HCT116 (cell line): Measurements from ENCODE around the gene MBP. TPM values are rescaled to one million over a fixed set of nuclear protein-coding genes. Genes with fewer than 3 reads are reported as not detected.

Experiments used
- ATAC-seq: fragments of 200-7000 bp; cut with Tn5 transposase; 2 replicates; pipeline ENCODE4 v1.9.1; 2020; ENCODE audit warnings: mild to moderate bottlenecking, moderate library complexity
- Bru-seq: library from RNA; stranded (reverse); fragments of 400-500 nt; gene quantifications from one replicate; lab custom pipeline; 2021; lab: Mats Ljungman, UMichigan
- BruChase-seq, 2 experiments: library from RNA; stranded (reverse); fragments of 400-500 nt; gene quantifications; one replicate each; lab custom pipeline; 2021; lab: Mats Ljungman, UMichigan
- BruUV-seq: library from RNA; stranded (reverse); fragments of 400-500 nt; replicated peaks from 2 replicates; lab custom pipeline; 2021; lab: Mats Ljungman, UMichigan
- CTCF ChIA-PET: fragments of 300-600 bp; sonication (Branson Sonifier 250); formaldehyde crosslinking; loops from one replicate; lab custom pipeline; 2021; ENCODE audit warnings: antibody characterized with exemption; lab: Charles Lee
- POLR2A ChIA-PET: fragments of 300-600, 350-600 bp; sonication (Branson Sonifier 250); formaldehyde crosslinking; loops from one replicate; lab custom pipeline; 2021; ENCODE audit warnings: antibody characterized with exemption; lab: Charles Lee
- RAD21 ChIA-PET, 2 experiments: fragments of 300-600 bp; sonication (Branson Sonifier 250); formaldehyde crosslinking; loops; one replicate each; lab custom pipeline; 2023; ENCODE audit warnings: low total read pairs in 2 of 2; ENCODE audit not compliant: uncharacterized antibody in 2 of 2, unreplicated experiment in 2 of 2, low non-redundant PET in 1 of 2; lab: Charles Lee
- DNase-seq: peaks from one replicate; pipeline ENCODE4 v3.0.0-alpha.2; 2010; ENCODE audit warnings: low read depth, low spot score
- H2AFZ ChIP-seq: fragments of 200-600 bp; shearing (Covaris generic), sonication (generic); 2 replicates; pipeline ENCODE4 v1.6.1; 2017; ENCODE audit warnings: low read depth, mixed run types, mixed read lengths, antibody characterized with exemption, low read length; ENCODE audit not compliant: poor library complexity, severe bottlenecking
- H3K27ac ChIP-seq: 2 replicates; pipeline ENCODE4 v1.5.1; 2012; ENCODE audit warnings: low read depth, low read length
- H3K27me3 ChIP-seq: fragments of 200-600 bp; sonication (generic); 2 replicates; pipeline ENCODE4 v1.6.1; 2016; ENCODE audit warnings: mixed run types, low read length, mixed read lengths; ENCODE audit not compliant: insufficient read depth
- H3K36me3 ChIP-seq, 2 experiments: fragments of 200-500 bp in 1 of 2; fragments of 200-600 bp in 1 of 2; sonication (Bioruptor generic) in 1 of 2; sonication (generic) in 1 of 2; 2 replicates each; pipeline versions ENCODE4 v1.5.1 to v1.6.1; 2014 to 2016; ENCODE audit warnings: low read length in 2 of 2, inconsistent platforms in 1 of 2, mixed read lengths in 1 of 2, mixed run types in 1 of 2; ENCODE audit not compliant: insufficient read depth in 2 of 2, control insufficient read depth in 1 of 2
- H3K4me1 ChIP-seq, 2 experiments: fragments of 200-600 bp in 1 of 2; sonication (generic) in 1 of 2; 2 replicates each; pipeline versions ENCODE4 v1.5.1 to v1.6.1; 2012 to 2017; ENCODE audit warnings: low read length in 2 of 2, inconsistent platforms in 1 of 2, mild to moderate bottlenecking in 1 of 2, mixed read lengths in 1 of 2, mixed run types in 1 of 2, moderate library complexity in 1 of 2; ENCODE audit not compliant: insufficient read depth in 2 of 2, control insufficient read depth in 1 of 2
- H3K4me2 ChIP-seq: fragments of 200-600 bp; sonication (generic); 2 replicates; pipeline ENCODE4 v1.6.1; 2017; ENCODE audit warnings: mixed run types, low read length, mixed read lengths
- H3K4me3 ChIP-seq, 2 experiments: fragments of 200-600 bp in 1 of 2; sonication (generic) in 1 of 2; replicated peaks in 1 of 2; 2 replicates each; pipeline ENCODE4 v1.5.1; 2011 to 2016; ENCODE audit warnings: low read length in 2 of 2, control low read depth in 1 of 2, low read depth in 1 of 2, mild to moderate bottlenecking in 1 of 2, mixed read lengths in 1 of 2, mixed run types in 1 of 2
- H3K79me2 ChIP-seq: fragments of 200-600 bp; sonication (generic); 2 replicates; pipeline ENCODE4 v1.6.1; 2017; ENCODE audit warnings: mild to moderate bottlenecking, mixed run types, low read length, moderate library complexity, mixed read lengths; ENCODE audit not compliant: insufficient read depth
- H3K9ac ChIP-seq: fragments of 200-600 bp; sonication (generic); 2 replicates; pipeline ENCODE4 v1.6.1; 2016; ENCODE audit warnings: low read length, mixed read lengths
- H3K9me2 ChIP-seq: fragments of 200-600 bp; sonication (generic), shearing (Covaris generic); 2 replicates; pipeline ENCODE4 v1.6.1; 2017; ENCODE audit warnings: mixed run types, mild to moderate bottlenecking, moderate library complexity; ENCODE audit not compliant: insufficient read depth
- H3K9me3 ChIP-seq, 2 experiments: fragments of 200-500 bp in 1 of 2; fragments of 200-600 bp in 1 of 2; sonication (Bioruptor generic) in 1 of 2; sonication (generic) in 1 of 2; 2 replicates each; pipeline ENCODE4 v1.6.1; 2014 to 2017; ENCODE audit warnings: low read length in 2 of 2, mixed read lengths in 2 of 2, inconsistent platforms in 1 of 2, low read depth in 1 of 2, mild to moderate bottlenecking in 1 of 2, mixed run types in 1 of 2, moderate library complexity in 1 of 2; ENCODE audit not compliant: control insufficient read depth in 1 of 2, insufficient read depth in 1 of 2
- H4K20me1 ChIP-seq: fragments of 200-600 bp; sonication (generic), shearing (Covaris generic); 2 replicates; pipeline ENCODE4 v1.6.1; 2017; ENCODE audit warnings: mixed run types, mild to moderate bottlenecking, moderate library complexity; ENCODE audit not compliant: insufficient read depth
- ATF3 ChIP-seq: IDR thresholded peaks from 2 replicates; pipeline ENCODE4 v1.6.1; 2012
- CBX3 ChIP-seq: IDR thresholded peaks from 2 replicates; pipeline ENCODE4 v1.6.1; 2012; ENCODE audit warnings: low read depth
- CEBPB ChIP-seq: IDR thresholded peaks from 2 replicates; pipeline ENCODE4 v1.6.1; 2012; ENCODE audit warnings: low read depth
- EGR1 ChIP-seq: IDR thresholded peaks from 2 replicates; pipeline ENCODE4 v1.6.1; 2012; ENCODE audit warnings: low read depth
- ELF1 ChIP-seq: IDR thresholded peaks from 2 replicates; pipeline ENCODE4 v1.6.1; 2012; ENCODE audit warnings: low read depth, borderline replicate concordance
- EZH2 ChIP-seq: fragments of 200-600 bp; sonication (generic); IDR thresholded peaks from 2 replicates; pipeline ENCODE4 v1.6.1; 2017; ENCODE audit warnings: antibody characterized with exemption, mixed run types
- EZH2phosphoT487 ChIP-seq: fragments of 200-600 bp; IDR thresholded peaks from 2 replicates; pipeline ENCODE4 v1.6.1; 2018; ENCODE audit warnings: antibody characterized with exemption, borderline replicate concordance
- FOSL1 ChIP-seq: IDR thresholded peaks from 2 replicates; pipeline ENCODE4 v1.6.1; 2012; ENCODE audit warnings: low read depth
- JUND ChIP-seq: IDR thresholded peaks from 2 replicates; pipeline ENCODE4 v1.6.1; 2012
- MAX ChIP-seq: IDR thresholded peaks from 2 replicates; pipeline ENCODE4 v1.6.1; 2012
- POLR2AphosphoS5 ChIP-seq: IDR thresholded peaks from 2 replicates; pipeline ENCODE4 v1.6.1; 2011; ENCODE audit warnings: mild to moderate bottlenecking, low read depth, low read length, moderate library complexity
- RAD21 ChIP-seq: IDR thresholded peaks from 2 replicates; pipeline ENCODE4 v1.6.1; 2012; ENCODE audit warnings: low read depth, mild to moderate bottlenecking
- SIN3A ChIP-seq: IDR thresholded peaks from 2 replicates; pipeline ENCODE4 v1.6.1; 2012; ENCODE audit warnings: low read depth
- SP1 ChIP-seq: IDR thresholded peaks from 2 replicates; pipeline ENCODE4 v1.6.1; 2012; ENCODE audit warnings: low read depth
- SRF ChIP-seq: IDR thresholded peaks from 2 replicates; pipeline ENCODE4 v1.6.1; 2012; ENCODE audit warnings: low read depth
- TCF7L2 ChIP-seq: IDR thresholded peaks from 2 replicates; pipeline ENCODE4 v1.7.0; 2011; ENCODE audit warnings: borderline replicate concordance, inconsistent platforms; ENCODE audit not compliant: insufficient read depth, insufficient read length; ENCODE audit errors: extremely low read depth
- YY1 ChIP-seq: IDR thresholded peaks from 2 replicates; pipeline ENCODE4 v1.6.1; 2011; ENCODE audit warnings: low read length, low read depth, moderate library complexity, mild to moderate bottlenecking; ENCODE audit not compliant: insufficient replicate concordance; ENCODE audit errors: extremely low read depth
- ZFX ChIP-seq: fragments of 450-650 bp; IDR thresholded peaks from 2 replicates; pipeline ENCODE4 v1.6.1; 2017
- ZNF274 ChIP-seq: fragments of 200-500 bp; sonication (Bioruptor generic); IDR thresholded peaks from 2 replicates; pipeline ENCODE4 v1.6.1; 2014; ENCODE audit warnings: mild to moderate bottlenecking, low read depth, low read length, inconsistent platforms
- intact Hi-C: fragments of 100-400 bp; cut with micrococcal nuclease; formaldehyde crosslinking; loops from 2 replicates; pipeline ENCODE4 v1.10.0; 2022
- long read RNA-seq: library from polyadenylated mRNA; unstranded; transcript quantifications from one replicate; pipeline ENCODE4 v2.0.0, GENCODE V29; 2021; ENCODE audit not compliant: unreplicated experiment
- polyA plus RNA-seq: library from polyadenylated mRNA; unstranded; fragments of >200 nt; gene quantifications from 2 replicates; pipeline ENCODE4 v1.2.1, GENCODE V29; 2012; ENCODE audit warnings: missing spikeins
- total RNA-seq: library from RNA; stranded (reverse); gene quantifications from one replicate; pipeline ENCODE4 v1.2.1, GENCODE V29; 2021; ENCODE audit not compliant: unreplicated experiment
- TF ChIP-seq, protein P1 (sequence below): IDR thresholded peaks from 2 replicates; pipeline ENCODE4 v1.6.1; 2011; ENCODE audit warnings: mild to moderate bottlenecking, low read length, moderate library complexity; ENCODE audit not compliant: insufficient replicate concordance; ENCODE audit errors: extremely low read depth
- TF ChIP-seq, protein P2 (sequence below), 3 experiments: fragments of 200-600 bp in 1 of 3; sonication (generic) in 1 of 3; IDR thresholded peaks in 2 of 3; conservative IDR thresholded peaks in 1 of 3; 2 replicates each; pipeline ENCODE4 v1.5.1; 2012 to 2017; ENCODE audit warnings: low read depth in 2 of 3, low read length in 2 of 3, antibody characterized with exemption in 1 of 3, borderline replicate concordance in 1 of 3, control low read depth in 1 of 3, mild to moderate bottlenecking in 1 of 3, mixed read lengths in 1 of 3, mixed run types in 1 of 3, moderate library complexity in 1 of 3; ENCODE audit not compliant: insufficient read depth in 1 of 3

MBP gene
- total RNA-seq (34.9 TPM), Bru-seq, nascent RNA (percentile 80 among the genes with signal in this experiment), BruChase-seq, experiment 1, labeled RNA remaining after a 6-hour chase (percentile 65 among the genes with signal in this experiment), BruChase-seq, experiment 2, labeled RNA remaining after a 2-hour chase (percentile 70 among the genes with signal in this experiment)
- polyA plus RNA-seq = 17.5 and 20.2 TPM in 2 replicates
- long read RNA-seq, full-length matches to known transcripts = 24 of 62 reads
- long read RNA-seq, partial matches to known transcripts = 0 of 62 reads
- long read RNA-seq, other reads (novel, unspliced or antisense) = 38 of 62 reads

DNA sequence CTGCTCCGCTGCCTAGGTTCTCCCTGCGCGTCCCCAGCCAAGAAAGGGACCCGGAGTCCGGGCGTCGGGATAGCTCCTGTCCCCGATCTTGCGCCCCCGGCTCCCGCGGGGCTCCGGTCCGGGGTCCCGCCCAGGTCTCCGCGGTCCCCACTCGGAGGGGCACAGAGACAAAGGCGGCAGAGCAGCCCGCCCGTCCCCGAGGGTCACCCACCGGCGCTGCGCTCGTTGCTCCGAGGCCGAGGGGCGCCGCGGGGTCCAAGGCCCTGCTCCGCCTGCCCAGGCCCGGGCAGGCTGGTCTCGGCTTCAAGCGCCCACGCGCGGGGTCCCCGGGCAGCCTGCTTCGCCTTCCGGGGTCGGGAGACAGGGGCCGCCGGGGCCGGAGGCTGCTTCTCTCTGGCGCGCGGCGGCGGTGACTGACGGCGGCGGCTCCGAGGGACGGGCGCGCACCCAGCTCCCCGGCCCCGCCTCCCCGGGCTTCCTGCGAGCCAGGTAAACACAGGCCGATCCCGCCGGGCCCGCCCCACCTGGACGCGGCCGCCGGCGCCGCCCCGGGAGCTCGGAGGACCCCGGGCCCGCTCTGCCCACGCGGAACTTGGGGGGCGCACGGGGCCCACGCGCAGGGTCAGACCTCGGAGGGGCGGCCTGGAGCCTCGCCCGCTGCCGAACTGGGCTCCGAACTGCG is at the start of gene MBP:
MBP (minus strand) TSS at position 415 of the 682 bp plus-strand sequence. CDS start 27,522 bp downstream, outside the sequence.
- Histone ChIP-seq H3K79me2 (peaks cover 46% of the 10 kb centered on the region), H4K20me1 (no peaks in the 10 kb centered on the region), H3K9ac (peak within 1 kb of the TSS; percentile 92), H2AFZ (peak within 1 kb of the TSS; percentile 45), H3K4me1 (peaks cover 27 to 51% of the 10 kb centered on the region in 2 experiments), H3K9me3 (no peaks in the 10 kb centered on the region), H3K4me3 (peak within 1 kb of the TSS; percentile 71 to 79), H3K9me2 (no peaks in the 10 kb centered on the region), H3K4me2 (peak within 1 kb of the TSS; percentile 94), H3K27ac (peak within 1 kb of the TSS; percentile 90), H3K36me3 (0 out of 4 replicates have a peak, but pooled peaks cover 0 to 4% of the 10 kb centered on the region in 2 experiments), H3K27me3 (no peaks in the 10 kb centered on the region)
- CTCF ChIA-PET = interaction anchor here (0.9 kb wide), 1 partner anchor 79 kb away, joined by 3 read pairs; no protein-coding TSS in a partner anchor
- BruUV-seq = no TSS peak
- DNase-seq = no peak
- RAD21 ChIA-PET = no interaction called here
- POLR2A ChIA-PET = interaction anchor here (1.0 to 1.1 kb wide), 3 partner anchors 9 to 18 kb away, joined by 3 to 4 read pairs (median 3); no protein-coding TSS in a partner anchor
- intact Hi-C loops = loop anchor here (2.0 to 10.0 kb wide), 4 partner anchors 66 to 128 kb away; no protein-coding TSS in a partner anchor
- peak; percentile 83 for ATAC-seq
- TF ChIP-seq ELF1 (no peak), SIN3A (peak; percentile 67; the same call in 1 of the 2 replicates), MAX (peak; percentile 27; the same call in 1 of the 2 replicates), YY1 (peak; percentile 43), SRF (no peak), EGR1 (no peak), TCF7L2 (no peak), EZH2phosphoT487 (no peak), FOSL1 (no peak), ZFX (peak; percentile 23), ZNF274 (no peak), JUND (no peak), CBX3 (no peak), CEBPB (no peak), POLR2AphosphoS5 (peak; percentile 93), RAD21 (no peak), EZH2 (no peak), SP1 (no peak), ATF3 (no peak)
- TF ChIP-seq, protein P1, sequence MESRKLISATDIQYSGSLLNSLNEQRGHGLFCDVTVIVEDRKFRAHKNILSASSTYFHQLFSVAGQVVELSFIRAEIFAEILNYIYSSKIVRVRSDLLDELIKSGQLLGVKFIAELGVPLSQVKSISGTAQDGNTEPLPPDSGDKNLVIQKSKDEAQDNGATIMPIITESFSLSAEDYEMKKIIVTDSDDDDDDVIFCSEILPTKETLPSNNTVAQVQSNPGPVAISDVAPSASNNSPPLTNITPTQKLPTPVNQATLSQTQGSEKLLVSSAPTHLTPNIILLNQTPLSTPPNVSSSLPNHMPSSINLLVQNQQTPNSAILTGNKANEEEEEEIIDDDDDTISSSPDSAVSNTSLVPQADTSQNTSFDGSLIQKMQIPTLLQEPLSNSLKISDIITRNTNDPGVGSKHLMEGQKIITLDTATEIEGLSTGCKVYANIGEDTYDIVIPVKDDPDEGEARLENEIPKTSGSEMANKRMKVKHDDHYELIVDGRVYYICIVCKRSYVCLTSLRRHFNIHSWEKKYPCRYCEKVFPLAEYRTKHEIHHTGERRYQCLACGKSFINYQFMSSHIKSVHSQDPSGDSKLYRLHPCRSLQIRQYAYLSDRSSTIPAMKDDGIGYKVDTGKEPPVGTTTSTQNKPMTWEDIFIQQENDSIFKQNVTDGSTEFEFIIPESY = no peak
- TF ChIP-seq, protein P2, sequence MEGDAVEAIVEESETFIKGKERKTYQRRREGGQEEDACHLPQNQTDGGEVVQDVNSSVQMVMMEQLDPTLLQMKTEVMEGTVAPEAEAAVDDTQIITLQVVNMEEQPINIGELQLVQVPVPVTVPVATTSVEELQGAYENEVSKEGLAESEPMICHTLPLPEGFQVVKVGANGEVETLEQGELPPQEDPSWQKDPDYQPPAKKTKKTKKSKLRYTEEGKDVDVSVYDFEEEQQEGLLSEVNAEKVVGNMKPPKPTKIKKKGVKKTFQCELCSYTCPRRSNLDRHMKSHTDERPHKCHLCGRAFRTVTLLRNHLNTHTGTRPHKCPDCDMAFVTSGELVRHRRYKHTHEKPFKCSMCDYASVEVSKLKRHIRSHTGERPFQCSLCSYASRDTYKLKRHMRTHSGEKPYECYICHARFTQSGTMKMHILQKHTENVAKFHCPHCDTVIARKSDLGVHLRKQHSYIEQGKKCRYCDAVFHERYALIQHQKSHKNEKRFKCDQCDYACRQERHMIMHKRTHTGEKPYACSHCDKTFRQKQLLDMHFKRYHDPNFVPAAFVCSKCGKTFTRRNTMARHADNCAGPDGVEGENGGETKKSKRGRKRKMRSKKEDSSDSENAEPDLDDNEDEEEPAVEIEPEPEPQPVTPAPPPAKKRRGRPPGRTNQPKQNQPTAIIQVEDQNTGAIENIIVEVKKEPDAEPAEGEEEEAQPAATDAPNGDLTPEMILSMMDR (IDR thresholded peaks at IDR 0.05 in 2 of 3, conservative IDR thresholded peaks at IDR 0.05 in 1 of 3; ENCODE audit: borderline replicate concordance in 1 of 3, insufficient read depth in 1 of 3, low read depth in 2 of 3, low read length in 2 of 3) = no peak
